GM12878 (cell line): ENCODE data around the gene DMD. TPM values are rescaled to one million over a fixed set of nuclear protein-coding genes. Genes with fewer than 3 reads are reported as not detected.

Source experiments
- ATAC-seq: fragments of 200-7000 bp; cut with Tn5 transposase; 3 replicates; pipeline ENCODE4 v1.9.1; 2020; ENCODE audit warnings: mild to moderate bottlenecking, moderate library complexity
- BruUV-seq: library from RNA; stranded (reverse); fragments of 400-500 nt; replicated peaks from 2 replicates; lab custom pipeline; 2021; lab: Mats Ljungman, UMichigan
- CTCF ChIA-PET: fragments of 300-600 bp; sonication (Branson Sonifier 250); formaldehyde crosslinking; extraction: SDS; loops from one replicate; lab custom pipeline; 2021; ENCODE audit warnings: inconsistent platforms; lab: Yijun Ruan, JAX
- POLR2A ChIA-PET: fragments of 350-600 bp; formaldehyde crosslinking; extraction: SDS; loops from one replicate; lab custom pipeline; 2021; ENCODE audit warnings: inconsistent platforms; lab: Charles Lee
- RAD21 ChIA-PET: fragments of 300-600 bp; sonication (Branson Sonifier 250); formaldehyde crosslinking; loops from one replicate; lab custom pipeline; 2023; ENCODE audit warnings: antibody characterized with exemption; ENCODE audit not compliant: unreplicated experiment; lab: Charles Lee
- SMC1A ChIA-PET: fragments of 300-600 bp; sonication (Branson Sonifier 250); formaldehyde crosslinking; loops from one replicate; lab custom pipeline; 2023; ENCODE audit not compliant: unreplicated experiment, uncharacterized antibody; lab: Charles Lee
- DNase-seq: peaks from one replicate; pipeline ENCODE4 v3.0.0-alpha.2; 2011; ENCODE audit warnings: low read depth, low spot score
- FAIRE-seq: peaks from 3 replicates; lab custom pipeline; 2011; peaks lifted over from hg19 to GRCh38; lab: Jason Lieb, UNC
- H2AFZ ChIP-seq: 2 replicates; pipeline ENCODE4 v1.6.0; 2011; ENCODE audit warnings: low read depth, low read length, control low read depth; ENCODE audit not compliant: control insufficient read depth
- H3K27ac ChIP-seq: 2 replicates; pipeline ENCODE4 v1.5.1; 2011; ENCODE audit warnings: control low read depth; ENCODE audit not compliant: control insufficient read depth, insufficient read depth
- H3K27me3 ChIP-seq, 2 experiments: replicated peaks in 1 of 2; 2 replicates each; pipeline versions ENCODE4 v1.6.0 to v1.6.1; 2011; ENCODE audit warnings: low read length in 1 of 2; ENCODE audit not compliant: control insufficient read depth in 2 of 2, insufficient read depth in 2 of 2
- H3K36me3 ChIP-seq, 2 experiments: 2 replicates each; pipeline ENCODE4 v1.5.1; 2011; ENCODE audit warnings: low read length in 1 of 2; ENCODE audit not compliant: control insufficient read depth in 2 of 2, insufficient read depth in 2 of 2
- H3K4me1 ChIP-seq: 2 replicates; pipeline ENCODE4 v1.6.1; 2011; ENCODE audit warnings: mild to moderate bottlenecking, low read length, moderate library complexity, mixed read lengths; ENCODE audit not compliant: control insufficient read depth, insufficient read depth
- H3K4me2 ChIP-seq: 2 replicates; pipeline ENCODE4 v1.6.0; 2011; ENCODE audit warnings: control low read depth; ENCODE audit not compliant: control insufficient read depth, insufficient read depth
- H3K4me3 ChIP-seq: fragments of 200-600 bp; sonication (generic); 2 replicates; pipeline ENCODE4 v1.5.1; 2016
- H3K79me2 ChIP-seq: 2 replicates; pipeline ENCODE4 v1.6.0; 2011; ENCODE audit warnings: low read length; ENCODE audit not compliant: control insufficient read depth, insufficient read depth
- H3K9ac ChIP-seq: 2 replicates; pipeline ENCODE4 v1.8.0; 2011; ENCODE audit warnings: low read length, control low read depth, mixed read lengths; ENCODE audit not compliant: control insufficient read depth, insufficient read depth
- H3K9me3 ChIP-seq: replicated peaks from 3 replicates; pipeline ENCODE4 v1.5.1; 2011; ENCODE audit warnings: mild to moderate bottlenecking, low read length; ENCODE audit not compliant: control insufficient read depth, insufficient read depth
- H4K20me1 ChIP-seq: 2 replicates; pipeline ENCODE4 v1.6.0; 2011; ENCODE audit not compliant: control insufficient read depth, insufficient read depth
- ATF2 ChIP-seq: IDR thresholded peaks from 2 replicates; pipeline ENCODE4 v1.6.1; 2012; ENCODE audit warnings: low read length, inconsistent platforms
- FOXK2 ChIP-seq: fragments of 450-650 bp; IDR thresholded peaks from 2 replicates; pipeline ENCODE4 v1.6.1; 2017; ENCODE audit warnings: mild to moderate bottlenecking, moderate library complexity
- KAT2A ChIP-seq: conservative IDR thresholded peaks from 2 replicates; pipeline ENCODE4 v1.6.1; 2011; ENCODE audit warnings: low read depth, low read length; ENCODE audit not compliant: control insufficient read depth
- MYB ChIP-seq: fragments of 150-350 bp; IDR thresholded peaks from 2 replicates; pipeline ENCODE4 v1.6.1; 2014; ENCODE audit warnings: mild to moderate bottlenecking, low read depth, low read length, borderline replicate concordance
- MYC ChIP-seq: IDR thresholded peaks from 2 replicates; pipeline ENCODE4 v1.6.1; 2011; ENCODE audit warnings: mild to moderate bottlenecking, low read length, moderate library complexity, inconsistent platforms; ENCODE audit not compliant: insufficient read depth, insufficient replicate concordance, insufficient read length, severe bottlenecking
- NR2C2 ChIP-seq: IDR thresholded peaks from 2 replicates; pipeline ENCODE4 v1.6.1; 2011; ENCODE audit warnings: borderline replicate concordance, low read depth; ENCODE audit not compliant: control insufficient read depth, insufficient read length
- PKNOX1 ChIP-seq: fragments of 450-650 bp; IDR thresholded peaks from 2 replicates; pipeline ENCODE4 v1.6.1; 2016; ENCODE audit warnings: mild to moderate bottlenecking
- POLR2AphosphoS2 ChIP-seq: IDR thresholded peaks from 2 replicates; pipeline ENCODE4 v1.6.1; 2011; ENCODE audit warnings: low read depth, mild to moderate bottlenecking, low read length, improper control_type of control experiment, moderate library complexity
- POU2F2 ChIP-seq: IDR thresholded peaks from 3 replicates; pipeline ENCODE4 v1.6.1; 2011; ENCODE audit warnings: low read depth, mild to moderate bottlenecking, low read length, borderline replicate concordance
- TCF7 ChIP-seq: IDR thresholded peaks from 2 replicates; pipeline ENCODE4 v1.6.1; 2014; ENCODE audit warnings: antibody characterized with exemption, borderline replicate concordance
- YBX1 ChIP-seq: fragments of 450-650 bp; IDR thresholded peaks from 2 replicates; pipeline ENCODE4 v1.6.1; 2016; ENCODE audit warnings: antibody characterized with exemption
- ZBED1 ChIP-seq: IDR thresholded peaks from 2 replicates; pipeline ENCODE4 v1.6.1; 2016; ENCODE audit warnings: borderline replicate concordance
- ZBTB11 ChIP-seq: fragments of 450-650 bp; formaldehyde crosslinking; IDR thresholded peaks from 2 replicates; pipeline ENCODE4 v1.5.0; 2022; ENCODE audit warnings: mild to moderate bottlenecking, missing genetic modification characterization
- ZNF217 ChIP-seq: fragments of 450-650 bp; IDR thresholded peaks from 2 replicates; pipeline ENCODE4 v1.6.1; 2017; ENCODE audit warnings: antibody characterized with exemption, mild to moderate bottlenecking
- WGBS: methylation state at CpG from one replicate; pipeline ENCODE4 v1.1.6; 2016; ENCODE audit warnings: low lambda C conversion rate; ENCODE audit not compliant: insufficient replicate concordance, insufficient coverage; ENCODE audit errors: missing lambda C conversion rate; 5-methylcytosine and 5-hydroxymethylcytosine counted together
- in situ Hi-C: fragments of 300-500 bp; cut with MboI; formaldehyde crosslinking; loops from 9 replicates; pipeline ENCODE4 v1.14.3; 2018; ENCODE audit warnings: mixed read lengths
- intact Hi-C: fragments of 100-400 bp; cut with micrococcal nuclease; formaldehyde crosslinking; loops from one replicate; pipeline ENCODE4 v1.14.2; 2022; ENCODE audit not compliant: unreplicated experiment
- polyA plus RNA-seq, 11 experiments: library from polyadenylated mRNA; depleted of rRNA in 4 of 11; unstranded in 6 of 11; stranded (reverse) in 5 of 11; fragments of >200 nt; fragmentation: Nextera tagmentation in 4 of 11; fragmentation: Illumina TruSeq in 1 of 11; extraction: Ambion mirVana in 4 of 11; extraction: Trizol in 1 of 11; gene quantifications; 1 replicate in 1 of 11; 2 replicates in 10 of 11; pipeline versions ENCODE4 v1.2.1 to v1.2.3, GENCODE V29; 2011 to 2016; ENCODE audit warnings: inconsistent platforms in 2 of 11, missing spikeins in 2 of 11, low read depth in 1 of 11
- total RNA-seq, 4 experiments: library from RNA; depleted of rRNA in 3 of 4; stranded (reverse); fragments of >200 nt in 3 of 4; fragmentation: Illumina TruSeq in 1 of 4; extraction: Trizol in 1 of 4; gene quantifications; 2 replicates each; pipeline versions ENCODE4 v1.2.1 to v1.2.3, GENCODE V29; 2013 to 2021
- TF ChIP-seq, protein P1 (sequence below): fragments of 450-650 bp; IDR thresholded peaks from 2 replicates; pipeline ENCODE4 v1.6.1; 2018; ENCODE audit warnings: borderline replicate concordance, mild to moderate bottlenecking; ENCODE audit not compliant: partially characterized antibody
- TF ChIP-seq, protein P2 (sequence below): IDR thresholded peaks from 2 replicates; pipeline ENCODE4 v1.6.1; 2011; ENCODE audit warnings: low read depth, low read length, improper control_type of control experiment, borderline replicate concordance

The DMD gene
- total and polyA plus RNA-seq, 10 of the 15 experiments (the other 5 are each of a cell fraction or from before 2014, with no cell fraction given) = 1.4 to 24.3 (median 4.3) TPM

GRCh38 chrX:33032700-33033099, 178.6 kb downstream of the DMD start:
- H3K79me2 ChIP-seq = no peaks in the 10 kb centered on the region
- no peak overlapping the region for H3K4me3 ChIP-seq
- no peak for DNase-seq
- RAD21 ChIA-PET = no interaction called here
- intact Hi-C loops (no loop called here), in situ Hi-C loops (no loop called here)
- H2AFZ ChIP-seq = no peak overlapping the region
- POLR2A ChIA-PET = no interaction called here
- no peaks in the 10 kb centered on the region for H3K4me1 ChIP-seq
- 45% methylated on average over 3 of the region's 3 CpGs for WGBS
- H3K9ac ChIP-seq = no peak overlapping the region
- H3K9me3 ChIP-seq = no peaks in the 10 kb centered on the region
- H3K27ac ChIP-seq = no peak overlapping the region
- no peak for FAIRE-seq
- BruUV-seq = no TSS peak
- H3K27me3 ChIP-seq = no peaks in the 10 kb centered on the region
- no peak overlapping the region for H3K4me2 ChIP-seq
- SMC1A ChIA-PET = no interaction called here
- H4K20me1 ChIP-seq = no peaks in the 10 kb centered on the region
- H3K36me3 ChIP-seq = no peaks in the 10 kb centered on the region
- ATAC-seq = no peak
- CTCF ChIA-PET = no interaction called here
- TF ChIP-seq MYB = no peak
- TF ChIP-seq MYC = no peak
- no peak for TF ChIP-seq ZBTB11 (CRISPR knock-in tag)
- TF ChIP-seq, protein P1, sequence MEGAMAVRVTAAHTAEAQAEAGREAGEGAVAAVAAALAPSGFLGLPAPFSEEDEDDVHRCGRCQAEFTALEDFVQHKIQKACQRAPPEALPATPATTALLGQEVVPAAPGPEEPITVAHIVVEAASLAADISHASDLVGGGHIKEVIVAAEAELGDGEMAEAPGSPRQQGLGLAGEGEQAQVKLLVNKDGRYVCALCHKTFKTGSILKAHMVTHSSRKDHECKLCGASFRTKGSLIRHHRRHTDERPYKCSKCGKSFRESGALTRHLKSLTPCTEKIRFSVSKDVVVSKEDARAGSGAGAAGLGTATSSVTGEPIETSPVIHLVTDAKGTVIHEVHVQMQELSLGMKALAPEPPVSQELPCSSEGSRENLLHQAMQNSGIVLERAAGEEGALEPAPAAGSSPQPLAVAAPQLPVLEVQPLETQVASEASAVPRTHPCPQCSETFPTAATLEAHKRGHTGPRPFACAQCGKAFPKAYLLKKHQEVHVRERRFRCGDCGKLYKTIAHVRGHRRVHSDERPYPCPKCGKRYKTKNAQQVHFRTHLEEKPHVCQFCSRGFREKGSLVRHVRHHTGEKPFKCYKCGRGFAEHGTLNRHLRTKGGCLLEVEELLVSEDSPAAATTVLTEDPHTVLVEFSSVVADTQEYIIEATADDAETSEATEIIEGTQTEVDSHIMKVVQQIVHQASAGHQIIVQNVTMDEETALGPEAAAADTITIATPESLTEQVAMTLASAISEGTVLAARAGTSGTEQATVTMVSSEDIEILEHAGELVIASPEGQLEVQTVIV = no peak
- no peak for TF ChIP-seq ZBED1
- no peak for TF ChIP-seq NR2C2
- TF ChIP-seq FOXK2 = no peak
- no peak for TF ChIP-seq KAT2A
- no peak for TF ChIP-seq POU2F2
- no peak for TF ChIP-seq POLR2AphosphoS2
- TF ChIP-seq, protein P2, sequence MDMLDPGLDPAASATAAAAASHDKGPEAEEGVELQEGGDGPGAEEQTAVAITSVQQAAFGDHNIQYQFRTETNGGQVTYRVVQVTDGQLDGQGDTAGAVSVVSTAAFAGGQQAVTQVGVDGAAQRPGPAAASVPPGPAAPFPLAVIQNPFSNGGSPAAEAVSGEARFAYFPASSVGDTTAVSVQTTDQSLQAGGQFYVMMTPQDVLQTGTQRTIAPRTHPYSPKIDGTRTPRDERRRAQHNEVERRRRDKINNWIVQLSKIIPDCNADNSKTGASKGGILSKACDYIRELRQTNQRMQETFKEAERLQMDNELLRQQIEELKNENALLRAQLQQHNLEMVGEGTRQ = no peak
- TF ChIP-seq ZNF217 = no peak
- TF ChIP-seq PKNOX1 = no peak
- no peak for TF ChIP-seq TCF7
- TF ChIP-seq YBX1 = no peak
- no peak for TF ChIP-seq ATF2
